GM13976 (cell line): ENCODE measurements around the gene GSX1.

Source experiments
- DNase-seq: peaks from one replicate; pipeline ENCODE4 v3.0.0; 2012; ENCODE audit warnings: low spot score
- in situ Hi-C: fragments of 300-500 bp; cut with MboI; formaldehyde crosslinking; loops from one replicate; pipeline ENCODE4 v1.12.0; 2022; ENCODE audit warnings: low sequenced_read_pairs, mixed read lengths, inconsistent platforms; ENCODE audit not compliant: unreplicated experiment
- TF ChIP-seq, protein P1 (sequence below): IDR thresholded peaks from 2 replicates; pipeline ENCODE4 v1.5.1; 2012; ENCODE audit warnings: borderline replicate concordance, mild to moderate bottlenecking; ENCODE audit not compliant: insufficient read depth; ENCODE audit errors: extremely low read depth, missing control alignments, control extremely low read depth

Gene GSX1

DNA sequence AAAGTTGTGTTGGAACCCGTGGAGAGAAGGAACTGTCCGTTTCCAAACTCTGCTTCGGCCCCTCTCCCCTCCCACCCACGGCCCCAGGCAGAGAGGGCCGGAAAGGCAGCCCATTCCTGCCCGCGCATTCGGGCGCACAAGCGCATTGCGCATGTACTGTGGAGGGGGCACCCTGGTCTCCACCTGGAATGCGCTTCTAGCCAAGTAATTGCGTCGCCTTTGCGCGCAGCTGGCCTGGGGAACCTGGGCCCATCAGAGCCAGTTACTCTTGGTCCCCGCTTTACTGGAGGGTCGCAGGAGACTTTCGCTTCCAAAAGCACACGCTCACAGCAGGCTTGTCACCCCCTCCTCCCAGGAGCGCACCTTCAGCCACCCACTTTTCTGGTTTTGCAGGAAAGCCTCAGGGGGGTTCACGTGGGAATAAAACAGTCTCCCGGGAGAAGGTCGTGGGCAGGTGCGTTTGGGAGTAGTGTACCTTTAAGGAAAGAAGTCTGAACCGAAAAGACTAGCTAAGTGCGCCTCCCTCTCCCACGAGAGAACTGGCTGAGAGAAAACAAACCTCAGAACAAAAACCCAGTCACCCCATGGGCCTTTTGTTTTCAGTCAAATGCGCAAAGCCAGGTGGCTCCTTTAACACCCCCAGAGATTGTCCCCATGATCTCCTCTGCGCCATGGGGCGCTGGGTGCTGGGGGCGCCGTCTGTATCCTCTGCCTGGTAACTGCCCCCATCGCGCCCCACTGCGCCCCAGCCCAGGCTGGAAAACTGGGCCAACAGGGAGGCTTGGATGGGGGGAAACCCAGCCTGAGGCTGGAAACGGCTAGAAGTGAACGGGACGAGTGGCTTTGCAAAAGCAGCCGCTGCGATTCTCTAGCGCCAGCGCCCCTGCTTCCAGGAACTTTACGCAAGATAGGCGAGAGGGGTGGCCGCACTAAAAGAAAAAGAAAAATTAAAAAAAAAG lies 28.5 kb downstream of the GSX1 start:
- no peak for DNase-seq
- TF ChIP-seq, protein P1, sequence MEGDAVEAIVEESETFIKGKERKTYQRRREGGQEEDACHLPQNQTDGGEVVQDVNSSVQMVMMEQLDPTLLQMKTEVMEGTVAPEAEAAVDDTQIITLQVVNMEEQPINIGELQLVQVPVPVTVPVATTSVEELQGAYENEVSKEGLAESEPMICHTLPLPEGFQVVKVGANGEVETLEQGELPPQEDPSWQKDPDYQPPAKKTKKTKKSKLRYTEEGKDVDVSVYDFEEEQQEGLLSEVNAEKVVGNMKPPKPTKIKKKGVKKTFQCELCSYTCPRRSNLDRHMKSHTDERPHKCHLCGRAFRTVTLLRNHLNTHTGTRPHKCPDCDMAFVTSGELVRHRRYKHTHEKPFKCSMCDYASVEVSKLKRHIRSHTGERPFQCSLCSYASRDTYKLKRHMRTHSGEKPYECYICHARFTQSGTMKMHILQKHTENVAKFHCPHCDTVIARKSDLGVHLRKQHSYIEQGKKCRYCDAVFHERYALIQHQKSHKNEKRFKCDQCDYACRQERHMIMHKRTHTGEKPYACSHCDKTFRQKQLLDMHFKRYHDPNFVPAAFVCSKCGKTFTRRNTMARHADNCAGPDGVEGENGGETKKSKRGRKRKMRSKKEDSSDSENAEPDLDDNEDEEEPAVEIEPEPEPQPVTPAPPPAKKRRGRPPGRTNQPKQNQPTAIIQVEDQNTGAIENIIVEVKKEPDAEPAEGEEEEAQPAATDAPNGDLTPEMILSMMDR = no peak
- in situ Hi-C loops = loop anchor here (10.0 kb wide), 1 partner anchor 446 kb away; no protein-coding TSS in a partner anchor

DNA sequence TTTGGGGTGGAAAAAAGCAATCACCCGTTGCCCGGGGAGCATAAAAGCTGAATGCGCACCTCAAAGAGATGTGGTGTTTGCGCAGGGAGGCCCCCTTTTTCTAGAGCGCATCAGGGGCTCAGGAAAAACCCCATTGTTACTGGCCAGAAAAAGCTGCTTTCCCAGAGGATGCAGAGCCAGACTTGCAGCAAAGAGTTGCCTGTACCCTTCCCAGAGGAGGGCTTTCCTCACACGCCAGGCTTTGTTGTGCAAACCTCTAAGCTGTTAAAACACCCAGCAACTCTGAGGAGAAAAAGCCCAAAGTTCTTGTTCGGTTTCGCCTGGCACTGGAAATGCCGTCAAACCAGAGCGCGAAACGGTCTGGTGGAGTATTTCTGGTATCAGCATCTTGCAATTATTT lies 29.3 kb downstream of the GSX1 start:
- in situ Hi-C loops = loop anchor here (10.0 kb wide), 1 partner anchor 447 kb away; no protein-coding TSS in a partner anchor
- TF ChIP-seq, protein P1 = no peak
- DNase-seq = no peak

DNA sequence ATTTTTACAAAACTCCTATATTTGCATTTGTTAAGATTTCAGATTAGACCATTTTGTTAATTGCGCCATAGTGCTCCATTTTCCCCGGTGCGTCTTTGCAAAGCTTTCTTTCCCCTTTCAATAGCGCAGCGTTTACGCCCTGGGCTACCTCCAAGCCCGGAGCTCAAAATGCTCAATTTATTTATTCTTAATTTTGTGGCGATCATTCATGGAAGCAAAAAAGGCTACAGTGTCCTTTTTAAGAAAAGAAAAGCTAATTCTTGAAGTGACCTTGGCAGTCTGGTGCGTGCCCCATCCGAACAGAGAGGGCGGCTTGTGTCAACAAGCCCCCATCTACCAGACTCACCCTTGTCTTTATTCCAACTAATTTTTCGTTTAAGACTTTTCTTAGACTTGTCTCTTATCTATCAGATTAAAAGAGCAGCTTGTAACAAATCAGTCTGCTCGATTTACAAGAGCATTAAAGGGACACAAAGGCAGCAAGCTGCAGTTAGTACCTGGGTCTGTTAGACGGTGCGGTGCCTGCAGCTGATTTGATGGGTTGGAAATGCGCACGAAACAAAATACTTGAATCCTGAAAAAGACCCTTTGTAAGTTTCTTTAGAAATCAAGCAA lies 30.1 kb downstream of the GSX1 start:
- DNase-seq = no peak
- TF ChIP-seq, protein P1 = no peak
- in situ Hi-C loops = loop anchor here (10.0 kb wide), 1 partner anchor 448 kb away; no protein-coding TSS in a partner anchor

DNA sequence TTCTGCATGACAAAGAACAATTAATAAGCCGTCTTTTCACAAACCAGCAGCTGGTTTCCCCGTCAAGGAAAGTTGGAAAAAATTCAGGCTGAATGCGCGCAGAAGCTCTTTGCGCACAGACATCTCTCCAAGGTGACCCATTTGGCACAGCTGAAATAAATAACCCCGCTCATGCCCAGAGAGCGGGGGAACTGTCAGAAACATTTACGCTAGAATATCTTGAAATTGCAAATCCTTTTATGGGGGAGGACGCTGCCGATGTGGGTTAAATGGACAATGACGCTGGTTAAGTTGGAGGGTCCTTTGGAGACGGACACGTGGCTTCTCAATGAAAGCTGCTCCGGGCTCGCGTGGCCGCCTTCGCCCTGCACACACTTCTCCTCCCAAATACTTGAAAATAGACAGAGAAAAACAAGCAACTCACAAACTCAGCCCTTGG lies 30.6 kb downstream of the GSX1 start:
- TF ChIP-seq, protein P1 = no peak
- DNase-seq = no peak
- in situ Hi-C loops = loop anchor here (10.0 kb wide), 1 partner anchor 448 kb away; no protein-coding TSS in a partner anchor

DNA sequence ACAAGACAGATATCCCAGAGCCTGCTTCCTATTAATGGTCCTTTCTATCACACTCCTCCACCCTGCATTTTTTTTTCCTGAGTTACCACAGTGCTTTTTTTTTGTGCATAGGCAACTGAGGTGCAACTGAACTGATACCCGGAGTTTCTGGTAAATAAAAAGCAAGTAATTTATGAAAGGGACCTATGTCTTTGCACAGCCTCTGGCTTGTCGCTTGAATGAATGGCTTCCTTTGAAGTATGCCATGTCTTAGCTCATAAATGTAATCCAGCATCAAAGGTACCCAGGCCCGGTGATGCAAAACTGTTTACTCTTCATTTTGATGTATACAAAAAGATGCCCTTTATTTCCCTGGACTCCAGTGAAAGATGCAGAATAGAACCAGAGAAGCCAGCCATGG lies 31.8 kb downstream of the GSX1 start:
- no peak for DNase-seq
- TF ChIP-seq, protein P1 = no peak
- in situ Hi-C loops = loop anchor here (10.0 kb wide), 1 partner anchor 449 kb away; no protein-coding TSS in a partner anchor

DNA sequence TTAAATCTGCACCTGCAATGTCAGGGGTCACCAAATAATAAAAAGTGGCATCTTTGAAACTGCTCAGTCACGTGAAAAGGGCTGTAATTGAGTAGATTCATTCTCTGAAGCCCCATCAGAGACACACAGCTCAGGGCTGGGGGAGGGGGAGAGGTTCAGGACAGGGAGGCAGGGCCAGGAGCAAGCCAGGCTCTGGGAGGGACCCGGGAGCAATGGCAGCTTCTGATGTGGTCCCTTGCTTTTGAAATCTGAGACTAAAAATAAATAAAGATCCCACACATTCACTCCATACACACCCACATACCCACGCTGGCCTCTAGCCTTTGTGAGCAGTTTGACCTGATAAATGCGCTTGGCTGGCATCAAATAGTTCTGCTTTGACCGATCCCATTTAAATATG lies 32.8 kb downstream of the GSX1 start:
- in situ Hi-C loops = loop anchor here (5.0 to 10.0 kb wide), 2 partner anchors 157 to 450 kb away; no protein-coding TSS in a partner anchor
- TF ChIP-seq, protein P1 = no peak
- no peak for DNase-seq
